Body of pancreas (tissue), 4 donors: ENCODE measurements around the gene OR10H4.

ENCODE experiments used
- CTCF ChIP-seq, 7 experiments: fragments of 450-650 bp in 4 of 7; fragments of 200-600 bp in 3 of 7; sonication (generic) in 3 of 7; IDR thresholded peaks; one replicate each; pipeline ENCODE4 v1.5.1; 2016 to 2019; ENCODE audit warnings: antibody characterized with exemption in 7 of 7
- POLR2A ChIP-seq, 3 donors: fragments of 450-650 bp; IDR thresholded peaks; one replicate each; pipeline ENCODE4 v1.6.1; 2016; ENCODE audit warnings: antibody characterized with exemption in 3 of 3, mild to moderate bottlenecking in 2 of 3

GRCh38 chr19:15915109-15915508 is 33.7 kb upstream of the OR10H4 start:
- no peak for TF ChIP-seq CTCF (IDR thresholded peaks at IDR 0.05)
- no peak for TF ChIP-seq POLR2A (IDR thresholded peaks at IDR 0.05)
